HEK293 (cell line): ENCODE data around the gene GDPD5.

Experiments used
- CTCF ChIA-PET: fragments of 350-600 bp; formaldehyde crosslinking; extraction: SDS; loops from one replicate; lab custom pipeline; 2021; ENCODE audit warnings: antibody characterized with exemption; lab: Yijun Ruan, JAX
- POLR2A ChIA-PET: fragments of 300-600 bp; formaldehyde crosslinking; extraction: SDS; loops from one replicate; lab custom pipeline; 2020; ENCODE audit warnings: antibody characterized with exemption, inconsistent platforms; lab: Yijun Ruan, JAX
- H3K27ac ChIP-seq: fragments of 200-500 bp; sonication (Bioruptor generic); 2 replicates; pipeline ENCODE4 v1.5.1; 2014; ENCODE audit warnings: low read depth, low read length, control low read depth, inconsistent platforms; ENCODE audit errors: extremely low read depth
- H3K36me3 ChIP-seq, 2 experiments: fragments of 200-500 bp in 1 of 2; sonication (Bioruptor generic) in 1 of 2; 1 replicate in 1 of 2; 2 replicates in 1 of 2; pipeline ENCODE4 v1.5.1; 2014 to 2017; ENCODE audit warnings: inconsistent platforms in 2 of 2, low read length in 2 of 2; ENCODE audit not compliant: control insufficient read depth in 2 of 2, insufficient read depth in 1 of 2
- H3K4me1 ChIP-seq: fragments of 200-500 bp; sonication (Bioruptor generic); 2 replicates; pipeline ENCODE4 v1.5.1; 2014; ENCODE audit warnings: mild to moderate bottlenecking, low read length, inconsistent platforms; ENCODE audit not compliant: control insufficient read depth, insufficient read depth
- H3K4me3 ChIP-seq: 2 replicates; pipeline ENCODE4 v1.5.1; 2011; ENCODE audit warnings: low read depth, mild to moderate bottlenecking, control low read depth, low read length, moderate library complexity
- H3K9me3 ChIP-seq: fragments of 200-500 bp; sonication (Bioruptor generic); 2 replicates; pipeline ENCODE4 v1.5.1; 2014; ENCODE audit warnings: low read depth, low read length, inconsistent platforms; ENCODE audit not compliant: control insufficient read depth, insufficient read depth
- GLI4 ChIP-seq: fragments of 450-650 bp; formaldehyde crosslinking; IDR thresholded peaks from 2 replicates; pipeline ENCODE4 v1.5.1; 2016; ENCODE audit warnings: missing biosample characterization, missing genetic modification characterization
- KLF10 ChIP-seq: fragments of 450-650 bp; IDR thresholded peaks from 2 replicates; pipeline ENCODE4 v1.5.1; 2018; ENCODE audit warnings: missing biosample characterization, mild to moderate bottlenecking, missing genetic modification characterization
- PRDM10 ChIP-seq: fragments of 450-650 bp; formaldehyde crosslinking; IDR thresholded peaks from 2 replicates; pipeline ENCODE4 v1.5.1; 2016; ENCODE audit warnings: missing biosample characterization, missing genetic modification characterization
- REPIN1 ChIP-seq: fragments of 450-650 bp; formaldehyde crosslinking; IDR thresholded peaks from 2 replicates; pipeline ENCODE4 v1.5.1; 2017; ENCODE audit warnings: missing biosample characterization, missing genetic modification characterization, low read depth
- SP2 ChIP-seq: fragments of 450-650 bp; formaldehyde crosslinking; IDR thresholded peaks from 2 replicates; pipeline ENCODE4 v1.5.1; 2016; ENCODE audit warnings: missing biosample characterization, missing genetic modification characterization
- SP3 ChIP-seq: fragments of 450-650 bp; formaldehyde crosslinking; IDR thresholded peaks from 2 replicates; pipeline ENCODE4 v1.5.1; 2016; ENCODE audit warnings: missing biosample characterization, missing genetic modification characterization
- TRIM28 ChIP-seq: IDR thresholded peaks from 2 replicates; pipeline ENCODE4 v1.6.1; 2011; ENCODE audit warnings: low read length, control low read depth, borderline replicate concordance
- ZNF174 ChIP-seq: fragments of 450-650 bp; formaldehyde crosslinking; IDR thresholded peaks from 2 replicates; pipeline ENCODE4 v1.5.0; 2017; ENCODE audit warnings: missing biosample characterization, mild to moderate bottlenecking, missing genetic modification characterization
- ZNF202 ChIP-seq: fragments of 450-650 bp; formaldehyde crosslinking; IDR thresholded peaks from 2 replicates; pipeline ENCODE4 v1.5.1; 2016; ENCODE audit warnings: missing biosample characterization, missing genetic modification characterization, borderline replicate concordance
- ZNF292 ChIP-seq: fragments of 450-650 bp; formaldehyde crosslinking; IDR thresholded peaks from 2 replicates; pipeline ENCODE4 v1.5.1; 2016; ENCODE audit warnings: low read depth, missing biosample characterization, missing genetic modification characterization, borderline replicate concordance
- ZNF324 ChIP-seq: fragments of 450-650 bp; formaldehyde crosslinking; IDR thresholded peaks from 2 replicates; pipeline ENCODE4 v1.5.1; 2016; ENCODE audit warnings: missing biosample characterization, missing genetic modification characterization
- ZNF341 ChIP-seq: fragments of 450-650 bp; formaldehyde crosslinking; IDR thresholded peaks from 2 replicates; pipeline ENCODE4; 2016; ENCODE audit warnings: low read depth, missing biosample characterization, missing genetic modification characterization
- ZNF433 ChIP-seq: fragments of 450-650 bp; formaldehyde crosslinking; IDR thresholded peaks from 2 replicates; pipeline ENCODE4 v1.5.1; 2016; ENCODE audit warnings: missing biosample characterization, missing genetic modification characterization, low read depth
- ZNF449 ChIP-seq: fragments of 450-650 bp; formaldehyde crosslinking; IDR thresholded peaks from 2 replicates; pipeline ENCODE4 v1.5.1; 2017; ENCODE audit warnings: missing biosample characterization, mild to moderate bottlenecking, missing genetic modification characterization, moderate library complexity
- ZNF510 ChIP-seq: fragments of 450-650 bp; formaldehyde crosslinking; IDR thresholded peaks from 2 replicates; pipeline ENCODE4 v1.5.1; 2018; ENCODE audit warnings: mild to moderate bottlenecking, missing genetic modification characterization, missing biosample characterization; ENCODE audit not compliant: insufficient replicate concordance
- ZNF624 ChIP-seq: fragments of 450-650 bp; formaldehyde crosslinking; IDR thresholded peaks from 2 replicates; pipeline ENCODE4 v1.5.1; 2017; ENCODE audit warnings: missing biosample characterization, missing genetic modification characterization
- ZNF626 ChIP-seq: fragments of 450-650 bp; sonication (Bioruptor Pico); formaldehyde crosslinking; IDR thresholded peaks from 2 replicates; pipeline ENCODE4 v1.5.1; 2018; ENCODE audit warnings: missing biosample characterization, missing genetic modification characterization, inconsistent platforms
- ZNF639 ChIP-seq: fragments of 450-650 bp; formaldehyde crosslinking; IDR thresholded peaks from 2 replicates; pipeline ENCODE4 v1.5.1; 2016; ENCODE audit warnings: missing biosample characterization, missing genetic modification characterization
- ZNF658 ChIP-seq: fragments of 450-650 bp; formaldehyde crosslinking; IDR thresholded peaks from 2 replicates; pipeline ENCODE4; 2016; ENCODE audit warnings: missing biosample characterization, missing genetic modification characterization
- ZNF704 ChIP-seq: fragments of 450-650 bp; formaldehyde crosslinking; IDR thresholded peaks from 2 replicates; pipeline ENCODE4 v1.5.1; 2016; ENCODE audit warnings: missing biosample characterization, missing genetic modification characterization
- ZXDB ChIP-seq: fragments of 450-650 bp; formaldehyde crosslinking; IDR thresholded peaks from 2 replicates; pipeline ENCODE4 v1.5.1; 2016; ENCODE audit warnings: missing biosample characterization, missing genetic modification characterization

Gene GDPD5

GRCh38 chr11:75462117-75462653, 63.6 kb downstream of the GDPD5 start (continued):
- TF ChIP-seq KLF10 (tag by site-specific recombination) (no peak), TRIM28 (no peak), ZNF324 (tag by site-specific recombination) (no peak), SP3 (tag by site-specific recombination) (no peak), ZXDB (tag by site-specific recombination) (no peak), GLI4 (tag by site-specific recombination) (no peak)

GRCh38 chr11:75461151-75461550, 64.6 kb downstream of the GDPD5 start:
- Histone ChIP-seq H3K4me1 (no peaks in the 10 kb centered on the region), H3K36me3 (no peaks in the 10 kb centered on the region), H3K9me3 (no peaks in the 10 kb centered on the region), H3K4me3 (no peak overlapping the region), H3K27ac (no peak overlapping the region)
- ChIA-PET POLR2A (no interaction called here), CTCF (interaction anchor here (1.0 to 3.1 kb wide), 5 partner anchors 8 to 70 kb away, joined by 3 to 12 read pairs (median 5); partner anchors contain the start of gene GDPD5)
- TF ChIP-seq ZNF433 (tag by site-specific recombination): no peak
- no peak for TF ChIP-seq ZNF449 (tag by site-specific recombination)
- no peak for TF ChIP-seq ZNF324 (tag by site-specific recombination)
- TF ChIP-seq ZNF626: no peak
- TF ChIP-seq ZNF510 (tag by site-specific recombination): no peak
- no peak for TF ChIP-seq TRIM28
- no peak for TF ChIP-seq ZNF658

GRCh38 chr11:75456596-75457183, 69.1 kb downstream of the GDPD5 start:
- H3K27ac ChIP-seq: no peak overlapping the region
- POLR2A ChIA-PET: no interaction called here
- no peak overlapping the region for H3K4me3 ChIP-seq
- CTCF ChIA-PET: interaction anchor here (3.6 to 3.8 kb wide), 2 partner anchors 11 to 75 kb away, joined by 17 to 29 read pairs; no protein-coding TSS in a partner anchor
- H3K4me1 ChIP-seq: no peaks in the 10 kb centered on the region
- no peak for TF ChIP-seq SP2 (tag by site-specific recombination)
- TF ChIP-seq ZNF341 (tag by site-specific recombination): no peak
- TF ChIP-seq ZNF639: no peak
- TF ChIP-seq ZNF202 (tag by site-specific recombination): no peak
- no peak for TF ChIP-seq KLF10 (tag by site-specific recombination)
- no peak for TF ChIP-seq ZNF174 (tag by site-specific recombination)
- TF ChIP-seq ZNF704 (tag by site-specific recombination): no peak
- TF ChIP-seq PRDM10: no peak
- TF ChIP-seq ZNF624 (tag by site-specific recombination): no peak
- TF ChIP-seq REPIN1 (tag by site-specific recombination): no peak
- TF ChIP-seq ZNF292: no peak
- H3K36me3 ChIP-seq: no peaks in the 10 kb centered on the region
- H3K9me3 ChIP-seq: no peaks in the 10 kb centered on the region
